A673 (cell line): ENCODE data around the gene ENOX1.

ENCODE experiments used
- EZH2 ChIP-seq: fragments of 200-600 bp; sonication (generic); IDR thresholded peaks from 2 replicates; pipeline ENCODE4 v1.6.1; 2017; ENCODE audit warnings: borderline replicate concordance, low read depth, mild to moderate bottlenecking, mixed read lengths, antibody characterized with exemption, low read length; ENCODE audit not compliant: poor library complexity, severe bottlenecking
- TF ChIP-seq, protein P1 (sequence below): fragments of 300-800, 200-600 bp; sonication (generic); conservative IDR thresholded peaks from 2 replicates; pipeline ENCODE4 v1.5.1; 2017; ENCODE audit warnings: low read depth, mild to moderate bottlenecking, antibody characterized with exemption, low read length, moderate library complexity, mixed read lengths

DNA sequence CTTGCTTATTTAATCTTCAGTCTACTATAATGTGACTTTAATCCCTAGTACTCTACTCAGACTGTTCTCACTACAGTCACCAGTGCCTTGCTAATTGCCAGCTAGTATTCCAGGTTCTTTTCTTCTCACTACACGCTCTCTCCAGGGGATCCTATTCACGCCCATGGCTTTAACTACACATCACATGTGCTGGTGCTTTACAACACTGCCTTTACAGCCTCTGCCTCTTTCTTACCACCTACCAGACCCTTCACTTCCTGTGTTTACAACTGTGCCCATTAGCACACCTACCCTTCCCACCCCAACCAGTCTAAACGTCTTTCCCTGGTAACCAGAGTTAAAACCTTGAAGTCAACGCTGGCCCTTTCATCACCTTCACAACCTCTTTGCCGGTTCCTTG lies 513.9 kb downstream of the ENOX1 start:
- TF ChIP-seq, protein P1, sequence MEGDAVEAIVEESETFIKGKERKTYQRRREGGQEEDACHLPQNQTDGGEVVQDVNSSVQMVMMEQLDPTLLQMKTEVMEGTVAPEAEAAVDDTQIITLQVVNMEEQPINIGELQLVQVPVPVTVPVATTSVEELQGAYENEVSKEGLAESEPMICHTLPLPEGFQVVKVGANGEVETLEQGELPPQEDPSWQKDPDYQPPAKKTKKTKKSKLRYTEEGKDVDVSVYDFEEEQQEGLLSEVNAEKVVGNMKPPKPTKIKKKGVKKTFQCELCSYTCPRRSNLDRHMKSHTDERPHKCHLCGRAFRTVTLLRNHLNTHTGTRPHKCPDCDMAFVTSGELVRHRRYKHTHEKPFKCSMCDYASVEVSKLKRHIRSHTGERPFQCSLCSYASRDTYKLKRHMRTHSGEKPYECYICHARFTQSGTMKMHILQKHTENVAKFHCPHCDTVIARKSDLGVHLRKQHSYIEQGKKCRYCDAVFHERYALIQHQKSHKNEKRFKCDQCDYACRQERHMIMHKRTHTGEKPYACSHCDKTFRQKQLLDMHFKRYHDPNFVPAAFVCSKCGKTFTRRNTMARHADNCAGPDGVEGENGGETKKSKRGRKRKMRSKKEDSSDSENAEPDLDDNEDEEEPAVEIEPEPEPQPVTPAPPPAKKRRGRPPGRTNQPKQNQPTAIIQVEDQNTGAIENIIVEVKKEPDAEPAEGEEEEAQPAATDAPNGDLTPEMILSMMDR = no peak
- TF ChIP-seq EZH2 = no peak
